ENCODE results near the gene RAD21L1. TPM values are rescaled to one million over a fixed set of nuclear protein-coding genes. Genes with fewer than 3 reads are reported as not detected.

RAD21L1 gene
- total RNA-seq, 1 donor from 2014 or later = not detected

DNA sequence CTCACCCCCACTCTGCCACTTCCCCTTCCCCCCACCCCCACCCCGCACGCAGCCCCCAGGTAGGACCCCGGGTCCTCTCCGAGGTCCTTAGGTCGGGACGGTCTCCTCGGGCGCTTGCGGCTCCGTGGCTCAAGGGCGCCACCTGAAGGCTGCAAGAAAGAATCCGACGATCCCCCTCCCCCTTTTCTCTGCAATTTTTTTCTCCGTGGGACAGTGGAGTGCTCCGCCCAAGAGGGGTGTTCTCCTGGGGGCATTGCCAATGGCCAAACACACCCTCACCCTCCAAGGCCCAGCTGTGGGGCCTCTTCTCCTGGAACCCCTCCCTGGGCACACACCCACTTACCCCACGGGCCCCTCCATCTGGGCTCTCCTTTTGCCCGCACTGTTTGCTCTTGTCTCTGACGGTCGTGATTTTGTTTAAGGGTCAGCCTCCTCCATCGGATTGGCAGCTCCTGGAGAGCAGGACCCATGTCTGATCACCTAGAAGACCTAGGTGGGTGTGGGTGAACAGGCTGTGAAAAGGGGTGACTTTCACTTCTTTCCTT, 40.0 kb upstream of the RAD21L1 start:
- H3K36me3 Mint-ChIP-seq = no peaks in the 10 kb centered on the region
- H3K9me3 Mint-ChIP-seq = no peaks in the 10 kb centered on the region
- TF ChIP-seq CTCF (IDR thresholded peaks at IDR 0.05; ENCODE audit: unreplicated experiment) = peak; percentile 34
- peak in 1 of 2 experiments; percentile 47 for DNase-seq (ENCODE audit: low spot score in 2 of 2, unreplicated experiment in 2 of 2)
- peak overlapping the region; percentile 64 for H3K4me3 Mint-ChIP-seq
- no peak overlapping the region for H3K27ac Mint-ChIP-seq
- H3K27me3 Mint-ChIP-seq (ENCODE audit: low read depth) = peaks cover 62% of the 10 kb centered on the region
- H3K4me1 Mint-ChIP-seq = peaks cover 10% of the 10 kb centered on the region

- no peaks in the 10 kb centered on the region for H3K9me3 Mint-ChIP-seq
- H3K27me3 Mint-ChIP-seq (ENCODE audit: low read depth) = peaks cover 64% of the 10 kb centered on the region
- no peak overlapping the region for H3K27ac Mint-ChIP-seq
- H3K4me3 Mint-ChIP-seq = peak overlapping the region; percentile 64
- H3K4me1 Mint-ChIP-seq = peaks cover 10% of the 10 kb centered on the region
- TF ChIP-seq CTCF (IDR thresholded peaks at IDR 0.05; ENCODE audit: unreplicated experiment) = no peak
- no peak for DNase-seq (ENCODE audit: low spot score in 2 of 2, unreplicated experiment in 2 of 2)
- H3K36me3 Mint-ChIP-seq = no peaks in the 10 kb centered on the region
Measured at GRCh38 chr20:1186367-1186991, 39.4 kb upstream of the RAD21L1 start.

DNA sequence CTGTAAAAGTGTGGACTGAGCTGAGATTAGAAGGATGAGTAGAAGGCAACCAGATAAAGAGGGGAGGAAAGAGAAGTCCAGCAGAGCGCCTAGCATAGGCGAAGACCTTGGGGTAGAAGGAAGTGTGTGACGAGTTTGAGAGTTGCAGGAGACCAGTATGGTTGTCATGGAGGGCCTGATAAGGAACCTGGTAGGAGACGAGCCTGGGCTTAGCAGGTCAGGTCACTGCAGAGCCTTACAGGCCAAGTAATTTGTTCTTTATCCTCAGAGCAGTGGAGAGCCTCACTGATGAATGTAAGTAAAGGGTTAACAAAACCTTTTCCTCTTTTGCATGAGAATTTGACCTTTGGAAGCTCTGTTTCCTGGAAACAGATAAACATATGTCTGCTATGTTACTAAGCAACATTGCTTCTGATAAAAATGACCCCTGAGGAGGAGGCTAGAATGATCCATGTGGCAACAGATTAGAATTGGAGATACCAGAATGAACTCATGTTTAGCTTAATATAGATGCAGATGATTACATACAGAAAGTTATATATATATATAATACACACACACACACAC, 38.2 kb upstream of the RAD21L1 start:
- Mint-ChIP-seq H3K9me3 (no peaks in the 10 kb centered on the region), H3K27me3 (ENCODE audit: low read depth) (peaks cover 59% of the 10 kb centered on the region), H3K36me3 (no peaks in the 10 kb centered on the region), H3K4me1 (peaks cover 10% of the 10 kb centered on the region), H3K4me3 (no peak overlapping the region), H3K27ac (no peak overlapping the region)
- no peak for DNase-seq (ENCODE audit: low spot score in 2 of 2, unreplicated experiment in 2 of 2)
- TF ChIP-seq CTCF (IDR thresholded peaks at IDR 0.05; ENCODE audit: unreplicated experiment) = no peak

- Mint-ChIP-seq H3K27me3 (ENCODE audit: low read depth) (peaks cover 56% of the 10 kb centered on the region), H3K27ac (no peak overlapping the region), H3K4me3 (no peak overlapping the region), H3K9me3 (no peaks in the 10 kb centered on the region), H3K36me3 (no peaks in the 10 kb centered on the region), H3K4me1 (peaks cover 10% of the 10 kb centered on the region)
- no peak for TF ChIP-seq CTCF (IDR thresholded peaks at IDR 0.05; ENCODE audit: unreplicated experiment)
- no peak for DNase-seq (ENCODE audit: low spot score in 2 of 2, unreplicated experiment in 2 of 2)
Measured at GRCh38 chr20:1188347-1188746, 37.5 kb upstream of the RAD21L1 start.

DNA sequence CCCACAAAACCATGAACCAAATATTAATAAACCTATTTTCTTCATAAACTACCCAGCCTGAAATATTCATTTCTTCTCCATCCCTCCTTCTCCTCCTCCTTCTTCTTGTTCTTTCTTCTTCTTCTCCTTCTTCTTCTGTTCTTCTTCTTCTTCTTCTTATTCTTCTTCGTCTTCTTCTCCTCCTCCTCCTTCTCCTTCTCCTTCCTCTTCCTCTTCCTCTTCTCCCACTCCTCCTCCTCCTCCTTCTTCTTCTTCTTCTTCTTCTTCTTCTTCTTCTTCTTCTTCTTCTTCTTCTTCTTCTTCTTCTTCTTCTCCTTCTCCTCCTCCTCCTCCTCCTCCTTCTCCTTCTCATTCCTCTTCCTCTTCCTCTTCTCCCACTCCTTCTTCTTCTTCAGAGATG, 36.0 kb upstream of the RAD21L1 start:
- H3K36me3 Mint-ChIP-seq = no peaks in the 10 kb centered on the region
- no peak overlapping the region for H3K27ac Mint-ChIP-seq
- H3K4me3 Mint-ChIP-seq = no peak overlapping the region
- peaks cover 42% of the 10 kb centered on the region for H3K27me3 Mint-ChIP-seq (ENCODE audit: low read depth)
- no peaks in the 10 kb centered on the region for H3K9me3 Mint-ChIP-seq
- no peak for DNase-seq (ENCODE audit: low spot score in 2 of 2, unreplicated experiment in 2 of 2)
- peaks cover 3% of the 10 kb centered on the region for H3K4me1 Mint-ChIP-seq
- no peak for TF ChIP-seq CTCF (IDR thresholded peaks at IDR 0.05; ENCODE audit: unreplicated experiment)

Data from mesothelial cell of epicardium (in vitro differentiated cells).